ENCODE results near the gene PABPC1L.

Gene PABPC1L

DNA sequence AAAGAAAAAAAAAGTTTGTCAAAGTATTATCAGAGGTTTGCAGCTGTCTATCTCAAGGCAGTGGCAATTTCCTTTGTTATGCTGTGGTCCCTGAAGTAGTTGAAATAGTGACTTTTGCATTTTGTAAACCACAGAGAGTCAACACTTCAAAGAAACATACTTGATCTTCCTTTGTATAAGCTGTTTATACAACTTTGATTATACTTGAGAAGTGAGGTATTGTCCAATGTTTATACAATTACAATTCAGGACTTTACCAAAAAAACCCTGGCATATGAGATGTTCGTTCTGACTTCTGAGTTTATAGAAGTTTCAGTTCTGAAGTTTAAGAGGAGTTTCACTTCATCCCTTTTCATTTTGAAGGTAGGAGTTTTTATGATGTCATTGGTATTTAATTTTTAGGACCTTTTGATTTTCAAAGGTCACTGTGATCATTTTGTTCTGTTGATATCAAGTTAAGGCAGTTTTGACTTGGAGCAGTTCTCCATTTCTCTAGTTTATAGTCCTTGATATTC lies 60.4 kb downstream of the PABPC1L start:
- DNase-seq, result no peak

DNA sequence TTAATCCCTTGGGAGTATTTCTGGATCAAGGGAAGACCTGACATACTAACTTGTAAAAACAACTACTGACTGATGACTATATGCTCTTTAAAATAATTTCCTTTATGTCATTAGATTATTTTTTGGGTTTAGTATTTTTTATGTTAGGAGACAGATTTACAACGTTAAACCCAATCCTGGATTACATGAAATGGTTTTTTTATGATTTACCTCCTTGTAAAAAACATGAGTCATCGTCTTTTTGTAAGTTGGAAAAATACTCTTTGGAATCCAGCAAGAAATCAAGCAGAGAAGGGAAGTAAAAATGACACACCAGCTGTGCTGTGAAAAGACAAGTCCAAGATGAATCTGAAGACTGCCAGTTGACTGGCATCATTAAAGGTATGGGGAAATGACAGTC lies 63.2 kb downstream of the PABPC1L start:
- no peak for DNase-seq

DNA sequence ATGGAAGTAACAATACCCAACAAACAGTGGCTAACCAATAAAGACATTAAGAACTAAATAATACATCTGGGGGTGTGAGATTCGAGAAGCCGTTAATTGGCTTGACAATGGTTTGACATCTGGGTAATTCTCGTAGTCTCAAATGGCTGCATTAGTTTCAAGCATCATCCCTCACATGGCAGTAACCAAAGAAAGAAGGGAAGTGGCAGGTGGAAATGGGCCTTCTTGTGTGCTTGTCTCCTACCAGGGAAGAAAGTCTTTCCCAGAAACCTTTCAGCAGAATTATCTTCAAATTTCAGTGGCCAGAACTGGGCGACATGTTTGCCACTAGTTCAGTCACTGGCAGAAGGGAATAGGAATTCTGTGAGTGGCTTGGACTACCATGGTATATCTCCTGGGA lies 66.8 kb downstream of the PABPC1L start:
- DNase-seq, result no peak

DNA sequence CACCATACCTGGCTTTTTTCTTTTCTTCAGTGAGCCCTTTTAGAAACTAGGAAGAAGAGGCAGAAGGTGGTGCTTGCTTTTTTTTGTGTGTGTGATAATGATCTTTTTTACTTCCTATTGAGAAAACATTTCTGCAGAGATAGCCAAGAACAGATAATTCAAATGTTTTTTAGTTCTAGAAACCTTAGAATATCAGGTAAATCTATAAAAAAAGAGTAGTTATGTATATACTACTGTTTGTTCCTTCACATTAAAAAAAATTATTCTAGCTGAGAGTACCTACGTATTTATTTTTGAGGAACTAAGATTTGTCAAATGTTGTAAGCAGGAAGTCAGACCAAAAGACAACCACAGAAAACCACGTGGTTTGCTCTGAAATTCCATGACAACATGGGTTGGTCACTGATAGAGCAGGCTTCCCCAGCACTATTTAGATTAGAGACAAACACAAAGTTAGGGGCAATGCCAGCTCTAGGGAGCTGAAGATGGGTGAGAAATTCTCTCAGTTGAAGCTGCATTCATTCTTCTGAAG lies 69.3 kb downstream of the PABPC1L start:
- DNase-seq, result no peak

DNA sequence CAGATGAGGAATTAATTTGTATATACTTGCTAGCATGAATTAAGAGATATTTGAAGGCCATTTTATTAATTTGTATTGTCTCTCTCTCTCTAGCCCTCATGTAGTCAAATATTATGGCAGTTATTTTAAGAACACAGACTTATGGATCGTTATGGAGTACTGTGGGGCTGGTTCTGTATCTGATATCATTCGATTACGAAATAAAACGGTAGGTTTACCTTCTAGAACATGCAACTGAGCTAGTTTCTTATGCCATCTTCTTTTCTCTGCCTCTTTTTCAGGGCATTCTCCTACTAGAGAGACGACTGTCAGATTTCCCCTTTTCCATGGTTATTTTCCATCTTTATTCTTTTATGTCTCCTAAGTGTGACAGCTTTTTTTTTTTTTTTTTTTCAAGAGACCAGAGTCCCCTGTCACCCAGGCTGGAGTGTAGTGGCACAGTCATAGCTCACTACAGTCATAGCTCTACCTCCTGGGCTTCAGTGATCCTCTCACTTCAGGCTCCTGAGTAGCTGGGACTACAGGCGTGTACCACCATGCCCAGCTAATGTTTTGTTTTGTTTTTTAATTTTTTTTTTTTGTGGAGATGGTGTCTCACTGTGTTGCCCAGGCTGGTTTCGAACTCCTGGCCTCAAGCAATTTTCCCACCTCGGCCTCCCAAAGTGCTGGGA lies 72.0 kb downstream of the PABPC1L start:
- DNase-seq, result no peak

DNA sequence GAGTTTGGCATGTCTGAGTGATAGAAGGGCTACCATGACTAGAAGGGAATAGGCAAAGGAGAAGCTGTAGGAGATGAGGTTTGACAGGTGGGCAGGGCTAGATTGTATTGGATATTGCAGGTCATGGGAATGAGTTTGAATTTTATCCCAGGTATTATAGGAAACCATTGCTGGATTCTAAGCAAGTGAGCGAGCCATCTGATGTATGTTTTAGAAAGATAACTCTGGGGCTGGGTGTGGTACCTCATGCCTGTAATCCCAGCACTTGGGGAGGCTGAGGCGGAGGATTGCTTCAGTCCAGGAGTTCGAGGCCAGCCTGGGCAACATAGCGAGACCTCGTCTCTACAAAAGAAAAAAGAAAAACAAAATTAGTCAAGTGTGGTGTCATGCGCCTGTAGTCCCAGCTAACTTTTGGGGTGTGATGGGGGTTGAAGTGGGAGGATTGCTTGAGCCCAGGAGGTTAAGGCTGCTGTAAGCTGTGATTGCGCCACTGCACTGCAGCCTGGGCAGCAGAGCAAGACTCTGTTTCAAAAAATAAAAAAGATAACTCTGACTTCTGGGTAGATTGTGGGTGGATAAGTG lies 73.3 kb downstream of the PABPC1L start:
- no peak for DNase-seq

GRCh38 chr20:44988631-44989171 lies 78.8 kb downstream of the PABPC1L start:
- no peak for DNase-seq

Measured in NCI-H510A treated with DMSO at 0.1 percent for 48 hours (cell line).